GM13977 (cell line): Measurements from ENCODE around the gene FMN1.
A peak's percentile ranks its signal among the peaks of the same experiment; 100 is the strongest.

Source experiments
- DNase-seq: peaks from one replicate; pipeline ENCODE4 v3.0.0; 2012; ENCODE audit warnings: low spot score
- CTCF ChIP-seq: IDR thresholded peaks from 2 replicates; pipeline ENCODE4 v1.5.1; 2012; ENCODE audit warnings: mild to moderate bottlenecking, control low read depth; ENCODE audit not compliant: insufficient read depth; ENCODE audit errors: extremely low read depth, missing control alignments
- in situ Hi-C: fragments of 300-500 bp; cut with MboI; formaldehyde crosslinking; loops from one replicate; pipeline ENCODE4 v1.12.0; 2022; ENCODE audit warnings: low sequenced_read_pairs, low pct_unique_long_range_greater_than_20kb, mixed read lengths, inconsistent platforms; ENCODE audit not compliant: unreplicated experiment

The FMN1 gene

GRCh38 chr15:32723171-32723948 lies 471.2 kb downstream of the FMN1 start:
- DNase-seq, result peak; percentile 65
- in situ Hi-C loops, result no loop called here
- no peak for TF ChIP-seq CTCF

DNA sequence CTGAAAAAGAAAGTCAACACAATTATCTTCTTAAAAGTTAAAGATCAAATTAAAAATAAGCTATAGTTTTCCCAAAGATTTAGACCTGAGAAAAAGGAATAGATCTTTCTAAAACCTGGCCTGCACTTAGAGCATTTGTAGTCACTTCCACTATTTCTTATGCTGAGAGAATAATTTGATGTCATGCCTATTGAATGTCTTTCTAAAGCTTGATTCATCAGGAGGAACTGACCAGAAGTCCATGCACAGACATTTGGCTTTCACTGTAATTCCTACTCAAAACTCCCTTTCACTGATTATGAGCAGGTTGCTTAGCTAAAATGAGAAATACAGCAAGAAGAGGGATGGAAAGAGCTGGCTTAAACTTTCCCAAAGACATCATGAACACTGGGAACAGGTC lies 472.4 kb downstream of the FMN1 start:
- in situ Hi-C loops, result no loop called here
- TF ChIP-seq CTCF, result no peak
- DNase-seq, result no peak

DNA sequence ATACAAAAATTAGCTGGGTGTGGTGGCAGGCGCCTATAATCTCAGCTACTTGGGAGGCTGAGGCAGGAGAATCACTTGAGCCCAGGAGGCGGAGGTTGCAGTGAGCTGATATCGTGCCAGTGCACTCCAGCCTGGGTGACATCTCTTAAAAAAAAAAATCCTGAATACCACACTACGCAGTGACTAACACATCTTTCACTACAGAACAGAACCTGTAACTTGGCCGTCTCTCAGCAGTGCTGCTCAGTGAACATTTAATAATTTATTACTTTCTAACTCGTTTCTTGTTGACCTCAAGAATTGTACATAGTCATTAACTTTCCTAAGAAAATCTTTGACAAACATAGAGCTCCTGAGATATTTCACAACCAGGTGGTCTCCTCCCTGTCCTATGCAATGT lies 472.9 kb downstream of the FMN1 start:
- in situ Hi-C loops, result no loop called here
- TF ChIP-seq CTCF, result no peak

DNA sequence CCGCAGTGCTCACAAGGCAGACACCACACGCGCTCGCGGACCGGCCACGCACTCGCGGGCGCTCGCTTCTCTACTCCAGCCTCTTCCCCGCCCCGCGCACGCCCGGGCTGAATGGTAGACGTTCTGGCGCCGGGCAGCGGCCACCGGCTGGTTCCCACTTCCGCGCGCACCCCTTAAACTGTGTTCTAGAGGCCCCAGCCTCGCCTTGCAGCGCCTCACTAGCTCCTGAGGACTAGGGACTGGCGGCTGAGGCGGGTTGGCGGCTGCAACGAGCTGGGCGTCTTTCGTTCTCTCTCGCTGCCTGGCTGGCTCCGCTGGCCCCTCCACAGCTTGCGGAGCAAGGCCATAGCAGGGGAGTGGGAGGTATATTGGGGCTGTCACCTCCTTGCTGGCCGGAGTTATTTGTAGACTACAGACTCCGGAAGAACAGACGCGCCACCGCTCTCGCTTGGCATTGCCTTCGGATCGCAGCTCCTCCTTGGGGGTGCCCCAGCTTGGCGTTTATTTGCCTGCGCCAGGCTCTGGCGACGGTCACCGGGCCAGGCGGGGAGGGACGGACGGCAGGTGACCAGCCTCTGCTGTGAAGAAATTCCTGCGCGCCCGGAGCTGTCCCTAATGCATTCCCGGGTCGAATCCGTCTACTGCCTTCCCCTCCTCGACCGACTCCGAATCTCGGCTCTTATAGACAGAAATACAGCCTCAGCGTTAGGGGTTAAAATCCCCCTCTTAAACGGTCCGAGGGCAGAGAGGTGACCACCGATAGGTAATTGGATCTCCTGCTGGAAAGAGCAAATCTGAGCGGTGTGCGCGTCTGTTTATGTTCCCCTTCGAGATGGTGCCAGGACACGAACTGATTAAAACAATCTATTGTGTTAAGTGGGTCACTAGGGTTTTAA lies 475.4 kb downstream of the FMN1 start:
- TF ChIP-seq CTCF, result no peak
- in situ Hi-C loops, result no loop called here
- peak; percentile 35 for DNase-seq

More for the DNA sequence above, 472.9 kb downstream of the FMN1 start:
- DNase-seq, result no peak

- TF ChIP-seq CTCF, result no peak
- in situ Hi-C loops, result no loop called here
- peak; percentile 33 for DNase-seq
These were observed 476.2 kb downstream of the FMN1 start for GRCh38 chr15:32718227-32718820.

GRCh38 chr15:32717426-32718226 lies 476.9 kb downstream of the FMN1 start, which contains the start of gene GREM1:
GREM1 (plus strand) TSS chr15:32718004; CDS start chr15:32730691, 12,687 bp downstream.
- DNase-seq, result peak; percentile 22
- in situ Hi-C loops, result no loop called here
- TF ChIP-seq CTCF, result no peak
